Fibroblast of lung (primary cell): Measurements from ENCODE around the gene ARMC9. TPM values are rescaled to one million over a fixed set of nuclear protein-coding genes. Genes with fewer than 3 reads are reported as not detected.

Experiments
- DNase-seq, 2 donors: peaks; one replicate each; pipeline versions ENCODE4 v3.0.0 to v3.0.0-alpha.2; 2010; ENCODE audit warnings: low read depth in 2 of 2
- H2AFZ ChIP-seq: 2 replicates; pipeline ENCODE4 v1.5.1; 2012; ENCODE audit warnings: low read length, control low read depth, inconsistent platforms
- H3K27ac ChIP-seq: 2 replicates; pipeline ENCODE4 v1.5.1; 2011; ENCODE audit warnings: low read length, control low read depth; ENCODE audit not compliant: insufficient read depth
- H3K27me3 ChIP-seq: 2 replicates; pipeline ENCODE4 v1.5.1; 2011; ENCODE audit warnings: mild to moderate bottlenecking, low read length; ENCODE audit not compliant: control insufficient read depth, insufficient read depth
- H3K36me3 ChIP-seq: 2 replicates; pipeline ENCODE4 v1.5.1; 2011; ENCODE audit warnings: low read length; ENCODE audit not compliant: control insufficient read depth, insufficient read depth
- H3K4me1 ChIP-seq: 2 replicates; pipeline ENCODE4 v1.5.1; 2011; ENCODE audit warnings: low read length; ENCODE audit not compliant: control insufficient read depth, insufficient read depth; ENCODE audit errors: extremely low read depth
- H3K4me2 ChIP-seq: 2 replicates; pipeline ENCODE4 v1.5.1; 2011; ENCODE audit warnings: low read length, control low read depth; ENCODE audit not compliant: insufficient read depth; ENCODE audit errors: extremely low read depth
- H3K4me3 ChIP-seq, 4 experiments: fragments of 200-600 bp in 1 of 4; sonication (generic) in 1 of 4; replicated peaks in 1 of 4; 2 replicates each; pipeline ENCODE4 v1.5.1; 2011 to 2016; ENCODE audit warnings: low read length in 4 of 4, low read depth in 3 of 4, mild to moderate bottlenecking in 3 of 4, control low read depth in 2 of 4, inconsistent platforms in 1 of 4, mixed read lengths in 1 of 4; ENCODE audit not compliant: insufficient read depth in 1 of 4; ENCODE audit errors: control extremely low read depth in 1 of 4
- H3K79me2 ChIP-seq: 2 replicates; pipeline ENCODE4 v1.5.1; 2012; ENCODE audit warnings: mild to moderate bottlenecking, low read length, inconsistent platforms; ENCODE audit not compliant: control insufficient read depth, insufficient read depth
- H3K9ac ChIP-seq: 2 replicates; pipeline ENCODE4 v1.5.1; 2011; ENCODE audit warnings: mild to moderate bottlenecking, low read length, control low read depth; ENCODE audit not compliant: insufficient read depth
- H3K9me3 ChIP-seq: 2 replicates; pipeline ENCODE4 v1.5.1; 2012; ENCODE audit warnings: low read depth, low read length; ENCODE audit not compliant: control insufficient read depth, insufficient read depth
- H4K20me1 ChIP-seq: 2 replicates; pipeline ENCODE4 v1.5.1; 2011; ENCODE audit warnings: low read length; ENCODE audit not compliant: control insufficient read depth, insufficient read depth; ENCODE audit errors: extremely low read depth
- EZH2 ChIP-seq: IDR thresholded peaks from 2 replicates; pipeline ENCODE4 v1.5.1; 2012; ENCODE audit warnings: low read length, control low read depth, mild to moderate bottlenecking; ENCODE audit errors: missing control alignments
- polyA plus RNA-seq, 2 donors: library from polyadenylated mRNA; depleted of rRNA in 1 of 2; stranded (reverse) in 1 of 2; unstranded in 1 of 2; fragments of >200 nt; gene quantifications; 2 replicates each; pipeline ENCODE4 v1.2.1, GENCODE V29; 2011 to 2012; ENCODE audit warnings: missing spikeins in 1 of 2
- total RNA-seq: library from RNA; depleted of rRNA; stranded (reverse); fragments of >200 nt; gene quantifications from 2 replicates; pipeline ENCODE4 v1.2.1, GENCODE V29; 2014
- TF ChIP-seq, protein P1 (sequence below), 2 donors: IDR thresholded peaks in 1 of 2; conservative IDR thresholded peaks in 1 of 2; 1 replicate in 1 of 2; 2 replicates in 1 of 2; pipeline ENCODE4 v1.5.1; 2011 to 2012; ENCODE audit warnings: low read length in 2 of 2, control low read depth in 1 of 2, inconsistent platforms in 1 of 2, low read depth in 1 of 2, mild to moderate bottlenecking in 1 of 2

Gene ARMC9
- total and polyA plus RNA-seq, 2 donors (not counting 1 experiment from before 2014, with no cell fraction given) = 68.4 to 153 TPM

DNA sequence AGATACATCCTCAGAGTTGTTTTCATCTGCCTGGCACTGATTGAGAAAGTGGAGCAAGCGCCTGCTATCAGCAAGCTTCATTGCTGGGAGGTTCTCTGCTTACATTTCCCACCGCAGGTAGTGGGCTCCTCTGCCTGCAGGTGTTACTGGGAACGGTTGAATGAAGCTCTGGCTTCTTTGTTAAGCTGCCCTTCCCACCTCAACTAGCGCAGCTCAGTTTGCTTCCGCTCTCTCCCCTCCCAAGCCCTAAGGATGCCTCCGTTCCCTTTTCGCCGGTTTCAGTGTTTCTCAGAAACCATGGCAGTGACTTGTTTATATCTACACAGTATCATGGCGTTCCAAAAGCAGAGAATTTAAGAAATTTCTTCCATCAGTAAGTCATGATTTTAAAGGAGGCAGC lies 124.9 kb downstream of the ARMC9 start:
- no peak overlapping the region for H3K4me2 ChIP-seq
- H3K9me3 ChIP-seq = no peaks in the 10 kb centered on the region
- H3K79me2 ChIP-seq = no peaks in the 10 kb centered on the region
- no peak overlapping the region for H3K9ac ChIP-seq
- peaks cover 6% of the 10 kb centered on the region for H3K36me3 ChIP-seq
- no peak for DNase-seq
- TF ChIP-seq, protein P1, sequence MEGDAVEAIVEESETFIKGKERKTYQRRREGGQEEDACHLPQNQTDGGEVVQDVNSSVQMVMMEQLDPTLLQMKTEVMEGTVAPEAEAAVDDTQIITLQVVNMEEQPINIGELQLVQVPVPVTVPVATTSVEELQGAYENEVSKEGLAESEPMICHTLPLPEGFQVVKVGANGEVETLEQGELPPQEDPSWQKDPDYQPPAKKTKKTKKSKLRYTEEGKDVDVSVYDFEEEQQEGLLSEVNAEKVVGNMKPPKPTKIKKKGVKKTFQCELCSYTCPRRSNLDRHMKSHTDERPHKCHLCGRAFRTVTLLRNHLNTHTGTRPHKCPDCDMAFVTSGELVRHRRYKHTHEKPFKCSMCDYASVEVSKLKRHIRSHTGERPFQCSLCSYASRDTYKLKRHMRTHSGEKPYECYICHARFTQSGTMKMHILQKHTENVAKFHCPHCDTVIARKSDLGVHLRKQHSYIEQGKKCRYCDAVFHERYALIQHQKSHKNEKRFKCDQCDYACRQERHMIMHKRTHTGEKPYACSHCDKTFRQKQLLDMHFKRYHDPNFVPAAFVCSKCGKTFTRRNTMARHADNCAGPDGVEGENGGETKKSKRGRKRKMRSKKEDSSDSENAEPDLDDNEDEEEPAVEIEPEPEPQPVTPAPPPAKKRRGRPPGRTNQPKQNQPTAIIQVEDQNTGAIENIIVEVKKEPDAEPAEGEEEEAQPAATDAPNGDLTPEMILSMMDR (conservative IDR thresholded peaks at IDR 0.05 in 1 of 2, IDR thresholded peaks at IDR 0.05 in 1 of 2; ENCODE audit: low read depth in 1 of 2, low read length in 2 of 2) = no peak
- no peak for TF ChIP-seq EZH2
- H3K27me3 ChIP-seq = no peaks in the 10 kb centered on the region
- H3K4me1 ChIP-seq = no peaks in the 10 kb centered on the region
- no peaks in the 10 kb centered on the region for H4K20me1 ChIP-seq
- H3K27ac ChIP-seq = no peak overlapping the region
- H2AFZ ChIP-seq = no peak overlapping the region
- H3K4me3 ChIP-seq = no peak overlapping the region

DNA sequence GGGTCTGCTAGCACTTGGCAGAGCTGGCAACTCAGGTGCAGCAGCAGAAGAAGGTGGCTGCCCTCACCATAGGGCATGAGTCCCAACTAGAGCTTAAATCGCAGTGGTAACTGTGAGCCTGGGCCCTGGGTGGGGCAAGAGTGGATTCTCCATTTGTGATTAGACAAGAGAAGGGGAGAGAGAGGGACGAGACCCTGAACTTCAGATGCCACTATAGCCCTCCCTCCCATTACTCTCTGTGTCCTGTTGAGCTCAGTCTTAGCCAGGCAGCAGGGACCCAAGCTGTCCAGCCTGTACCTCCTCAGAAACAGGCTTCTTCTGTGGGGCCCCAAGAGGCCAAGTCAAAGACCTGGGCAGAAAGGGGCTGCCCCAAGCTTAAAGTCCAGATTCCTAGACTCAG lies 127.4 kb downstream of the ARMC9 start:
- TF ChIP-seq, protein P1 (conservative IDR thresholded peaks at IDR 0.05 in 1 of 2, IDR thresholded peaks at IDR 0.05 in 1 of 2; ENCODE audit: low read depth in 1 of 2, low read length in 2 of 2) = no peak
- no peak for TF ChIP-seq EZH2
- H3K27me3 ChIP-seq = no peaks in the 10 kb centered on the region
- no peak overlapping the region for H3K9ac ChIP-seq
- peaks cover 2% of the 10 kb centered on the region for H3K36me3 ChIP-seq
- H3K4me2 ChIP-seq = no peak overlapping the region
- no peaks in the 10 kb centered on the region for H4K20me1 ChIP-seq
- no peak overlapping the region for H3K4me3 ChIP-seq
- H3K9me3 ChIP-seq = no peaks in the 10 kb centered on the region
- H3K79me2 ChIP-seq = no peaks in the 10 kb centered on the region
- DNase-seq = no peak
- H3K27ac ChIP-seq = no peak overlapping the region
- no peaks in the 10 kb centered on the region for H3K4me1 ChIP-seq
- no peak overlapping the region for H2AFZ ChIP-seq

DNA sequence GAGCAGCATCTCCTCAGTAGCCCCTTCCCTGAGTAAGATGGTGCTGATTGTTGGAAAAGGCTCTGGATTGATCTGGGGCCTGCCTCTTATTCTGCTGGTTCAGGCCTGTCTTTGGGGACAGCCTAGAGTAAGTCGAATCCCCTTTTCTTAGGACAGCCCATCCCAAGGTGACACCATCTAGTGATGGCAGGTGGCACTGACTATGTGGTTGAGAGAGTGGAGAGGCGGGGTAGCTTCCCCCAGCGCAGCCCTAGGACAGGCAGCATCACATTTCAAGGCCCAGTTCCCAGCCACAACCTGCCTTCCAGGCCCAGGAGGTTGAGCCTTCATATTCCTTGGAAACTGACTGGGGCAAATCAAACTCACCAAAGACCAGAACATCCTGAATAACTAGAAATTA lies 128.0 kb downstream of the ARMC9 start:
- no peak overlapping the region for H3K27ac ChIP-seq
- no peak overlapping the region for H3K9ac ChIP-seq
- no peaks in the 10 kb centered on the region for H3K4me1 ChIP-seq
- H3K9me3 ChIP-seq = no peaks in the 10 kb centered on the region
- H4K20me1 ChIP-seq = no peaks in the 10 kb centered on the region
- no peak overlapping the region for H2AFZ ChIP-seq
- no peaks in the 10 kb centered on the region for H3K27me3 ChIP-seq
- H3K4me2 ChIP-seq = no peak overlapping the region
- no peak for DNase-seq
- H3K4me3 ChIP-seq = no peak overlapping the region
- peaks cover 2% of the 10 kb centered on the region for H3K36me3 ChIP-seq
- no peaks in the 10 kb centered on the region for H3K79me2 ChIP-seq
- TF ChIP-seq, protein P1 (conservative IDR thresholded peaks at IDR 0.05 in 1 of 2, IDR thresholded peaks at IDR 0.05 in 1 of 2; ENCODE audit: low read depth in 1 of 2, low read length in 2 of 2) = no peak
- TF ChIP-seq EZH2 = no peak
